Smooth muscle cell (in vitro differentiated cells): Measurements from ENCODE around the gene ERVV-1. TPM values are rescaled to one million over a fixed set of nuclear protein-coding genes. Genes with fewer than 3 reads are reported as not detected.

ENCODE experiments used
- DNase-seq: peaks from one replicate; lab custom pipeline; 2025; ENCODE audit not compliant: unreplicated experiment; lab: John Stamatoyannopoulos, UW
- H2AFZ ChIP-seq: fragments of 200-600 bp; sonication (generic); 2 replicates; pipeline ENCODE4 v1.6.0; 2016; ENCODE audit warnings: antibody characterized with exemption, low read depth, mild to moderate bottlenecking
- H3F3A ChIP-seq: fragments of 200-600 bp; sonication (generic); 2 replicates; pipeline ENCODE4 v1.6.0; 2017; ENCODE audit warnings: antibody characterized with exemption, low read depth
- H3K27ac ChIP-seq: fragments of 200-600 bp; sonication (generic); 2 replicates; pipeline ENCODE4 v1.5.1; 2016; ENCODE audit warnings: low read depth, mild to moderate bottlenecking
- H3K27me3 ChIP-seq: fragments of 200-600 bp; sonication (generic); 2 replicates; pipeline ENCODE4 v1.6.1; 2016; ENCODE audit warnings: low read depth, mild to moderate bottlenecking
- H3K36me3 ChIP-seq: fragments of 200-600 bp; sonication (generic); 2 replicates; pipeline ENCODE4 v1.5.1; 2016; ENCODE audit warnings: low read depth
- H3K4me1 ChIP-seq: fragments of 200-600 bp; sonication (generic); 2 replicates; pipeline ENCODE4 v1.5.1; 2016; ENCODE audit warnings: low read depth
- H3K4me2 ChIP-seq: fragments of 200-600 bp; sonication (generic); 2 replicates; pipeline ENCODE4 v1.6.0; 2016; ENCODE audit warnings: mild to moderate bottlenecking
- H3K4me3 ChIP-seq: fragments of 200-600 bp; sonication (generic); 2 replicates; pipeline ENCODE4 v1.5.1; 2016; ENCODE audit warnings: mild to moderate bottlenecking
- H3K79me2 ChIP-seq: fragments of 200-600 bp; sonication (generic); 2 replicates; pipeline ENCODE4 v1.6.0; 2016; ENCODE audit warnings: low read depth, mild to moderate bottlenecking
- H3K9ac ChIP-seq: fragments of 200-600 bp; sonication (generic); 2 replicates; pipeline ENCODE4 v1.6.0; 2016; ENCODE audit warnings: low read depth
- H3K9me3 ChIP-seq: fragments of 200-600 bp; sonication (generic); replicated peaks from 2 replicates; pipeline ENCODE4 v1.5.1; 2016; ENCODE audit warnings: low read depth
- H4K20me1 ChIP-seq: fragments of 200-600 bp; sonication (generic); 2 replicates; pipeline ENCODE4 v1.6.0; 2016; ENCODE audit warnings: low read depth
- WGBS: methylation state at CpG from one replicate; pipeline ENCODE4 v1.1.7; 2016; ENCODE audit warnings: low lambda C conversion rate; 5-methylcytosine and 5-hydroxymethylcytosine counted together
- polyA plus RNA-seq: library from polyadenylated mRNA; unstranded; fragments of >200 nt; fragmentation: Nextera tagmentation; extraction: Ambion mirVana; gene quantifications from 2 replicates; pipeline ENCODE4 v1.2.1, GENCODE V29; 2016
- total RNA-seq: library from RNA; depleted of rRNA; stranded (reverse); fragments of >200 nt; gene quantifications from 2 replicates; pipeline ENCODE4 v1.2.3, GENCODE V29; 2014
- TF ChIP-seq, protein P1 (sequence below): fragments of 200-600 bp; sonication (generic); IDR thresholded peaks from 2 replicates; pipeline ENCODE4 v1.5.1; 2017; ENCODE audit warnings: borderline replicate concordance, mild to moderate bottlenecking, antibody characterized with exemption; ENCODE audit not compliant: insufficient read depth, poor library complexity, severe bottlenecking

ERVV-1 gene
- total and polyA plus RNA-seq, 2 experiments from 2014 or later: 0.09 to 0.21 TPM

DNA sequence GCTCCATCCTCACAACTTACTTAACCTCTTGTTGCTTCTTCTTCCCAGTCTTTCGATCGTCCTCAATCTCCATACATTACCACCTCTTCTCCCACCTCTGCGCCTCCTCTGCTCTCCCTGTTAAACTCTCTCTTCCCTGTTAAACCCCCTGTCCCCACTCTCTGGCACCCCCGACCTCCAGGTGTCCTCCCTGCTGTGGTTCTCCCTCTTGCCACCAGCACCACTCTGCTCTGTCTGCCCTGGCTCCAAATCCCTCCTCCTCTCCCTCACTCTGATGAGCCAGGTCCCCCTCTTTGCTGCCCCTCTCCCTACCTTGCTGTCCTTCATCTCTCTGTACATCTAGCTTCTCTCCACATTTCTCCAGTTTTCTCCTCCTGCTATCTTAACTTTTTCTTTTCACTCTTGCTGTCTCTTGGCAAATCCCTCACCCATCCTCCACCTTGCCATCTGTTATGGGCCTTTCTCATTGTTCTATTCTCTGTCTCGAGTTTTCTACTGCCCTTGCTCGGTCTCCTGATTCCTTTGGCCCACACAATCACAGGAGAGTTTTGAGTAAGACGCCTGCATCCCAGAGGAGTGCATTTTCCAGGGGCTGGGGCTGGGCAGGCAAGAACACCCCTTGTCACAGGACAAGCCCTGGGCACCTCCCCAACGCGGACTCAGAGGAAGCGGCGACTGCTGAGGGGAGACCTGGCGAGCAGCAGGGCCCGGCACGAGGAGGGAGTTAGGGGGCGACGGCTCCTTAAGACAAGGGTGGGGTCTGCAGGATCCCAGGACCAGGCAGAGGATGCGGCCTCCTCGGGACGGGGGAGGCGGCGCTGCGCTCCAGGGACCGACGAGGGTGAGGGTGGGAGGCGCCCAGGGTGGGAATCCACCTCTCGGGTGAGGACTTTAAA, 21.4 kb upstream of the ERVV-1 start:
- peaks cover 4% of the 10 kb centered on the region for H3K4me1 ChIP-seq
- H3K36me3 ChIP-seq: peaks cover 12% of the 10 kb centered on the region
- H3F3A ChIP-seq: peaks cover 10% of the 10 kb centered on the region
- peak overlapping the region; percentile 86 for H3K27ac ChIP-seq
- no peaks in the 10 kb centered on the region for H3K27me3 ChIP-seq
- no peaks in the 10 kb centered on the region for H4K20me1 ChIP-seq
- H3K79me2 ChIP-seq: peaks cover 19% of the 10 kb centered on the region
- WGBS: 27% methylated on average over 25 of the region's 26 CpGs
- peak overlapping the region; percentile 73 for H3K4me3 ChIP-seq
- peak; percentile 23 for DNase-seq
- peak overlapping the region; percentile 57 for H3K9ac ChIP-seq
- H2AFZ ChIP-seq: peak overlapping the region; percentile 49
- H3K9me3 ChIP-seq: no peaks in the 10 kb centered on the region
- TF ChIP-seq, protein P1, sequence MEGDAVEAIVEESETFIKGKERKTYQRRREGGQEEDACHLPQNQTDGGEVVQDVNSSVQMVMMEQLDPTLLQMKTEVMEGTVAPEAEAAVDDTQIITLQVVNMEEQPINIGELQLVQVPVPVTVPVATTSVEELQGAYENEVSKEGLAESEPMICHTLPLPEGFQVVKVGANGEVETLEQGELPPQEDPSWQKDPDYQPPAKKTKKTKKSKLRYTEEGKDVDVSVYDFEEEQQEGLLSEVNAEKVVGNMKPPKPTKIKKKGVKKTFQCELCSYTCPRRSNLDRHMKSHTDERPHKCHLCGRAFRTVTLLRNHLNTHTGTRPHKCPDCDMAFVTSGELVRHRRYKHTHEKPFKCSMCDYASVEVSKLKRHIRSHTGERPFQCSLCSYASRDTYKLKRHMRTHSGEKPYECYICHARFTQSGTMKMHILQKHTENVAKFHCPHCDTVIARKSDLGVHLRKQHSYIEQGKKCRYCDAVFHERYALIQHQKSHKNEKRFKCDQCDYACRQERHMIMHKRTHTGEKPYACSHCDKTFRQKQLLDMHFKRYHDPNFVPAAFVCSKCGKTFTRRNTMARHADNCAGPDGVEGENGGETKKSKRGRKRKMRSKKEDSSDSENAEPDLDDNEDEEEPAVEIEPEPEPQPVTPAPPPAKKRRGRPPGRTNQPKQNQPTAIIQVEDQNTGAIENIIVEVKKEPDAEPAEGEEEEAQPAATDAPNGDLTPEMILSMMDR: no peak
- peak overlapping the region; percentile 83 for H3K4me2 ChIP-seq

DNA sequence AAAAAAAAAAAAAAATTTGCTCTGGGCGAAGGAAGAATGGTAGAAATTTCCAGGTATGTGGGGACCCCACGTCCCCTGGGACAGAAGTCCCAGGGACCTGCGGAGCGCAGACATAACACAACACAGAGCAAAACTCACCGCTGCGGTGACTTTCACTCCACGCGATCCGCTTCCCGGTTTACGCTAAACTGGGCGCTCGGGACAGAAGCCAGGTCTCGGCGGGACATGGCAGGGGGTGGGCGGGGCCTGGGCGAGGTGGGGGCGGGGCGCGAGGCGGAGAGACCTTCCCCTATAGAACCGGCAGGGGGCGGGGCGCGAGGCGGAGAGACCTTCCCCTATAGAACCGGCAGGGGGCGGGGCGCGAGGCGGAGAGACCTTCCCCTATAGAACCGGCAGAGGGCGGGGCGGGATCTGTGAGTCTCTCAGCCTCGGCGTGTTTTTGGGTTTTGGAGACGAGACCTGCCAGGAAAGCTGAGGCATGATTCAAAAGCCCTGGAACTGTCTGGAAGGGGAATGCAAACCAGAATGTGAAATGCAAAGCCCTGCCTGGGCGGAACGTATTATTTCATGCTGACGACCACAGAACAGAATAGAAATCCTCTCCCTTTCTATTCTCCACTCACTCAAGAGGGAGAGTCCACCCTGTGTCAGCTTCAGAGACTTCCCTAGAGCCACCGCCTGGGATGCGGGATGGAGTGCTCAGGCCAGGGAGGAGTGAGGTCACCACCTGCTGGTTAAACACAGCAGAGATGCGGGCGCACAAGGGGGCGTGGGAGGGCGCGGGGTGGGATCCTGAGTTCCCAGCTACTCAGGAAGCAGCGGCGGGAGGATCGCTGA, 20.2 kb upstream of the ERVV-1 start:
- H3K4me1 ChIP-seq: peaks cover 4% of the 10 kb centered on the region
- peaks cover 10% of the 10 kb centered on the region for H3F3A ChIP-seq
- H3K9ac ChIP-seq: peak overlapping the region; percentile 57
- peak overlapping the region; percentile 78 for H2AFZ ChIP-seq
- no peaks in the 10 kb centered on the region for H4K20me1 ChIP-seq
- peak overlapping the region; percentile 73 for H3K4me3 ChIP-seq
- peak overlapping the region; percentile 83 for H3K4me2 ChIP-seq
- no peaks in the 10 kb centered on the region for H3K27me3 ChIP-seq
- H3K36me3 ChIP-seq: no peaks in the 10 kb centered on the region
- 3% methylated on average over 39 of the region's 50 CpGs for WGBS
- H3K27ac ChIP-seq: peak overlapping the region; percentile 86
- peaks cover 9% of the 10 kb centered on the region for H3K79me2 ChIP-seq
- no peaks in the 10 kb centered on the region for H3K9me3 ChIP-seq
- DNase-seq: peak; percentile 61
- TF ChIP-seq, protein P1: peak; percentile 61

DNA sequence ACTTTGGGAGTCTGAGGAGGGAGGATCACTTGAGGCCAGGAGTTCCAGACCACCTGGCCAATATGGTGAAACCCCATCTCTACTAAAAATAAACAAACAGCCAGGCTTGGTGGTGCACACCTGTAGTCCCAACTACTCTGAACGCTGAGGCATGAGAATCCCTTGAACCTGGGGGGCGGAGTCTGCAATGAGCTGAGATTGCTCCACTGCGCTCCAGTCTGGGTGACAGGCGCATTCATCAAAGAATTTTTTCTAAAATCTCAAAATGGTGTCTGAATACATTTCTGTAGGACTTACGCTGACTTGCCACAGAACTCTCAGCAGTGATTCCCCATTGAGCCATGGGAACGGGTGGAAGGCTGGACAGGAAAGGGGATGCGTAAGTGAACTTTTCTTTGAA, 18.0 kb upstream of the ERVV-1 start:
- no peaks in the 10 kb centered on the region for H3K27me3 ChIP-seq
- no peak overlapping the region for H3K9ac ChIP-seq
- no peak overlapping the region for H3K27ac ChIP-seq
- peaks cover 4% of the 10 kb centered on the region for H3K4me1 ChIP-seq
- H4K20me1 ChIP-seq: no peaks in the 10 kb centered on the region
- no peak overlapping the region for H3K4me3 ChIP-seq
- H3F3A ChIP-seq: peaks cover 10% of the 10 kb centered on the region
- no peaks in the 10 kb centered on the region for H3K36me3 ChIP-seq
- H3K9me3 ChIP-seq: no peaks in the 10 kb centered on the region
- TF ChIP-seq, protein P1: no peak
- no peak overlapping the region for H3K4me2 ChIP-seq
- DNase-seq: no peak
- WGBS: 96% methylated on average over 7 of the region's 7 CpGs
- H3K79me2 ChIP-seq: peaks cover under 1% of the 10 kb centered on the region
- H2AFZ ChIP-seq: no peak overlapping the region
